GM18907 (cell line): ENCODE measurements around the gene TMEM184B.

ENCODE experiments used
- ATAC-seq: cut with Tn5 transposase; IDR thresholded peaks from one replicate; pipeline ENCODE4 v1.9.1; 2021; ENCODE audit warnings: mild to moderate bottlenecking, moderate library complexity; ENCODE audit not compliant: unreplicated experiment

Gene TMEM184B

GRCh38 chr22:38272373-38273134 is at the start of gene TMEM184B:
TMEM184B (minus strand) TSS chr22:38273010; CDS start chr22:38247961, 25,049 bp downstream.
- ATAC-seq: peak; percentile 56

GRCh38 chr22:38320605-38321402 is 48.0 kb upstream of the TMEM184B start:
- ATAC-seq: no peak

GRCh38 chr22:38318792-38319773 is 46.3 kb upstream of the TMEM184B start:
- no peak for ATAC-seq

- no peak for ATAC-seq
Measured at GRCh38 chr22:38317995-38318715, 45.3 kb upstream of the TMEM184B start.

GRCh38 chr22:38317122-38317994 is 44.5 kb upstream of the TMEM184B start, which contains the start of gene CSNK1E:
CSNK1E (minus strand) TSS chr22:38317433; CDS start chr22:38314157, 3,276 bp downstream.
- peak; percentile 34 for ATAC-seq

- peak; percentile 29 for ATAC-seq
Measured at GRCh38 chr22:38316364-38317121, 43.7 kb upstream of the TMEM184B start.

GRCh38 chr22:38315823-38316363 is 43.1 kb upstream of the TMEM184B start:
- ATAC-seq: no peak

- ATAC-seq: no peak
Measured at GRCh38 chr22:38314933-38315822, 42.4 kb upstream of the TMEM184B start.

- no peak for ATAC-seq
Measured at GRCh38 chr22:38314051-38314932, 41.5 kb upstream of the TMEM184B start.

GRCh38 chr22:38313384-38313955 is 40.7 kb upstream of the TMEM184B start:
- ATAC-seq: no peak

GRCh38 chr22:38312261-38312800 is 39.5 kb upstream of the TMEM184B start:
- no peak for ATAC-seq

GRCh38 chr22:38311323-38311620 is 38.5 kb upstream of the TMEM184B start:
- no peak for ATAC-seq

GRCh38 chr22:38310518-38311322 is 37.9 kb upstream of the TMEM184B start:
- no peak for ATAC-seq

GRCh38 chr22:38309614-38310517 is 37.1 kb upstream of the TMEM184B start:
- ATAC-seq: no peak
